ENCODE measurements around the gene COASY.

COASY gene

DNA sequence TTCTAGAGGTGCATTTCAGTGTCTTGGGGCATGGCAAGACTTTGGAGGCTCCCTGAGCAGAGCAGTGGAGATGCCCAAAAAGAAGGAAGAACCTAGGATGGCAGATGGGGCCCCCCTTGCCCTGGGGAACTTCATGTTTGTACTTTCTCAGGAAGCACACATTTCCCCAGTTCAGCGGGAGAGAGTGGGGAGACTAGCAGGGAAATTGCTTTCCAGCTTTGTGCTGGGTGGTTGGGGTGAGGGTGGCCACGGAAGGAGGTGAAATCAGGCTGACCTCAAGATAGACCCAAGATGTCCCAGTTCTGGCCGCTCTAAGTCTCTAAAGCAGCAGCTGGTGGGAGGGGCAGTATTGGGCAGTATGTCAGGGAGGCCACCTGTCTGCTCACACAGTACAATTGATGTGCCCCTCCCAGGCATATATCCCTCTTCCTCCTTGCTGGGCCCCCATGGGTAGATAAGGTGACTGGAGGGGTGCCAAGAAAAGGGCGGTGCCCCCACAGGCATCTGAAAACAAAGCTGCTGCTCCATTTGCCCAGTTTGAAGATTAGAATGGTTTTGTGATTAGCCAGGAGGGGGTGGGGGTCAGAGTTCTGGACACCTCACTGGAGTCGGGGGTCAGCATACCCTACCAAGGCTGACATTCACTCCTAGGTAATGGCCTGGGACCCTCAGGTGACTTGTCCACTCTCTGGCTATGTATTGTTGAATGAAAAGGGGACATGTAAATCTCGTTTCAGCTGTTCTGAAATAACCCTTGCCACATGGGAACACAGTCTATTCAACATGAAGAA is 43.0 kb upstream of the COASY start:
- Histone ChIP-seq H3K27ac (no peak overlapping the region), H3K4me3 (IDR thresholded peaks at IDR 0.05; ENCODE audit: insufficient read depth, low read depth, low read length) (no peak overlapping the region), H3K4me2 (no peak overlapping the region; the same call in 1 of the 2 replicates), H2AFZ (ENCODE audit: low read depth) (no peak overlapping the region), H3K4me1 (ENCODE audit: low read depth, poor library complexity, severe bottlenecking) (peaks cover 21% of the 10 kb centered on the region), H3K9ac (no peak overlapping the region), H3K79me2 (ENCODE audit: insufficient read depth, low read depth) (no peaks in the 10 kb centered on the region), H4K20me1 (ENCODE audit: insufficient read depth) (no peaks in the 10 kb centered on the region), H3K36me3 (ENCODE audit: insufficient read depth) (no peaks in the 10 kb centered on the region), H3K27me3 (ENCODE audit: insufficient read depth, low read depth) (no peaks in the 10 kb centered on the region)
- TF ChIP-seq, protein P1, sequence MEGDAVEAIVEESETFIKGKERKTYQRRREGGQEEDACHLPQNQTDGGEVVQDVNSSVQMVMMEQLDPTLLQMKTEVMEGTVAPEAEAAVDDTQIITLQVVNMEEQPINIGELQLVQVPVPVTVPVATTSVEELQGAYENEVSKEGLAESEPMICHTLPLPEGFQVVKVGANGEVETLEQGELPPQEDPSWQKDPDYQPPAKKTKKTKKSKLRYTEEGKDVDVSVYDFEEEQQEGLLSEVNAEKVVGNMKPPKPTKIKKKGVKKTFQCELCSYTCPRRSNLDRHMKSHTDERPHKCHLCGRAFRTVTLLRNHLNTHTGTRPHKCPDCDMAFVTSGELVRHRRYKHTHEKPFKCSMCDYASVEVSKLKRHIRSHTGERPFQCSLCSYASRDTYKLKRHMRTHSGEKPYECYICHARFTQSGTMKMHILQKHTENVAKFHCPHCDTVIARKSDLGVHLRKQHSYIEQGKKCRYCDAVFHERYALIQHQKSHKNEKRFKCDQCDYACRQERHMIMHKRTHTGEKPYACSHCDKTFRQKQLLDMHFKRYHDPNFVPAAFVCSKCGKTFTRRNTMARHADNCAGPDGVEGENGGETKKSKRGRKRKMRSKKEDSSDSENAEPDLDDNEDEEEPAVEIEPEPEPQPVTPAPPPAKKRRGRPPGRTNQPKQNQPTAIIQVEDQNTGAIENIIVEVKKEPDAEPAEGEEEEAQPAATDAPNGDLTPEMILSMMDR (conservative IDR thresholded peaks at IDR 0.05; ENCODE audit: low read depth, low read length) = no peak

GRCh38 chr17:42519546-42520491 is 42.1 kb upstream of the COASY start:
- Histone ChIP-seq H3K4me2 (no peak overlapping the region), H3K36me3 (ENCODE audit: insufficient read depth) (no peaks in the 10 kb centered on the region), H3K27ac (no peak overlapping the region), H4K20me1 (ENCODE audit: insufficient read depth) (no peaks in the 10 kb centered on the region), H3K27me3 (ENCODE audit: insufficient read depth, low read depth) (no peaks in the 10 kb centered on the region), H3K4me3 (IDR thresholded peaks at IDR 0.05; ENCODE audit: insufficient read depth, low read depth, low read length) (no peak overlapping the region), H3K9ac (no peak overlapping the region), H3K4me1 (ENCODE audit: low read depth, poor library complexity, severe bottlenecking) (peaks cover 24% of the 10 kb centered on the region), H3K79me2 (ENCODE audit: insufficient read depth, low read depth) (no peaks in the 10 kb centered on the region), H2AFZ (ENCODE audit: low read depth) (no peak overlapping the region)
- TF ChIP-seq, protein P1 (conservative IDR thresholded peaks at IDR 0.05; ENCODE audit: low read depth, low read length) = no peak

DNA sequence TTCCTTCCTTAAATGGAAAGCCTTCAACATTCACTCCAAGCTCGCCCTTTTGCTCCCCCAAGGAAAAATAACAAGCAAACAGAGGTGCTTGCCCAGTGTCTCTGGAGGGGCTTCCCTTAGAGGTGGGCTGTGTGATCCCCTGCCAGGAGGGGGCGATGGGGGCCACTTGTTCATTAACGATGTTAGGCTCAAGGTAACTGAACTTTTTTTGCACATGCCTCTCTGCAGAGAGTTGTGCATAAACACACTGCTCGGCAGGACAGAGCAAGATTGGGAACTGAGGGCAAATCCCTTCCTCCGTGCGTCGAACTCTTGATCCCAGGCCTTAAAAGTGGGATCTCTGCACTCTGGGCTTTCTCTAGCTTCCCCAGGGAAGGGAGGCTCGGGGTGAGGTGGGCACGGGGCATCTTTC is 41.4 kb upstream of the COASY start:
- Histone ChIP-seq H2AFZ (ENCODE audit: low read depth) (no peak overlapping the region), H3K4me2 (no peak overlapping the region), H3K36me3 (ENCODE audit: insufficient read depth) (no peaks in the 10 kb centered on the region), H3K4me1 (ENCODE audit: low read depth, poor library complexity, severe bottlenecking) (peaks cover 24% of the 10 kb centered on the region), H3K79me2 (ENCODE audit: insufficient read depth, low read depth) (no peaks in the 10 kb centered on the region), H3K27ac (no peak overlapping the region), H3K27me3 (ENCODE audit: insufficient read depth, low read depth) (no peaks in the 10 kb centered on the region), H3K9ac (no peak overlapping the region), H4K20me1 (ENCODE audit: insufficient read depth) (no peaks in the 10 kb centered on the region), H3K4me3 (IDR thresholded peaks at IDR 0.05; ENCODE audit: insufficient read depth, low read depth, low read length) (no peak overlapping the region)
- TF ChIP-seq, protein P1 (conservative IDR thresholded peaks at IDR 0.05; ENCODE audit: low read depth, low read length) = peak; percentile 48; the same call in 1 of the 2 replicates

- no peak overlapping the region for H2AFZ ChIP-seq (ENCODE audit: low read depth)
- TF ChIP-seq, protein P1 (conservative IDR thresholded peaks at IDR 0.05; ENCODE audit: low read depth, low read length) = no peak
- no peak overlapping the region for H3K4me2 ChIP-seq
- peaks cover 24% of the 10 kb centered on the region for H3K4me1 ChIP-seq (ENCODE audit: low read depth, poor library complexity, severe bottlenecking)
- H3K36me3 ChIP-seq (ENCODE audit: insufficient read depth) = no peaks in the 10 kb centered on the region
- no peaks in the 10 kb centered on the region for H3K79me2 ChIP-seq (ENCODE audit: insufficient read depth, low read depth)
- no peak overlapping the region for H3K9ac ChIP-seq
- no peaks in the 10 kb centered on the region for H4K20me1 ChIP-seq (ENCODE audit: insufficient read depth)
- no peaks in the 10 kb centered on the region for H3K27me3 ChIP-seq (ENCODE audit: insufficient read depth, low read depth)
- no peak overlapping the region for H3K4me3 ChIP-seq (IDR thresholded peaks at IDR 0.05; ENCODE audit: insufficient read depth, low read depth, low read length)
- H3K27ac ChIP-seq = no peak overlapping the region
These were observed 40.9 kb upstream of the COASY start for GRCh38 chr17:42521036-42521435.

Measured in KMS-11 (cell line).